ENCODE data around the gene MAP1LC3B2.

Gene MAP1LC3B2

DNA sequence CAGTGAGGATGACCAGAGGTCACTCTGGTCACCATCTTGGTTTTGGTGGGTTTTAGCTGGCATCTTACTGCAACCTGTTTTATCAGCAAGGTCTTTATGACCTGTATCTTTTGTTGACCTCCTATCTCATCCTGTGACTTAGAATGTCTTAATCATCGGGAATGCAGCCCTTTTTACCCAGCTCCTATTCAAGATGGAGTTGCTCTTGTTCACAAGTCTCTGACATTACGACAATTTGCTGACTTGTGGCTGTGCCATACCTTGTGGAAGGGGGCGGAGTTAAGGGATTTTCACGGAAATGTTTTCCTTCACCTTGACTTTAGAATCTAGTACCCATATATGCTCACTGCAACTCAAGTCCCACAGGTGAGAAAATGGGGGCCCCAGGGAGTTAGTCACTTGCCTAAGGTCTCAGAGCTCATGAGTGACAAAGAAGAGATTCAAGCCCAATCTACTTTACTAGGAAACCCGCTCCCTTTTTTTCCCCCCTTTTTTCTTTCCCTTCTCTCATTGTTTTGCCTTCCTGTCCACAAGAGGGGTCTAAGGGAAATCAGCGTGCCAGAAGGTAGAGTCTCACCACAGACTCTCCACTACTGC, 2.7 kb upstream of the MAP1LC3B2 start:
- H3K27me3 ChIP-seq (ENCODE audit: insufficient read depth, low read depth): no peaks in the 10 kb centered on the region
- H3K36me3 ChIP-seq (ENCODE audit: insufficient read depth): no peaks in the 10 kb centered on the region
- no peaks in the 10 kb centered on the region for H3K79me2 ChIP-seq (ENCODE audit: insufficient read depth, low read depth)
- H3K4me2 ChIP-seq: no peak overlapping the region
- H4K20me1 ChIP-seq (ENCODE audit: insufficient read depth): no peaks in the 10 kb centered on the region
- peaks cover 42% of the 10 kb centered on the region for H3K4me1 ChIP-seq (ENCODE audit: low read depth, poor library complexity, severe bottlenecking)
- no peak overlapping the region for H3K27ac ChIP-seq
- no peak overlapping the region for H3K9ac ChIP-seq
- no peak overlapping the region for H3K4me3 ChIP-seq (IDR thresholded peaks at IDR 0.05; ENCODE audit: insufficient read depth, low read depth, low read length)
- TF ChIP-seq, protein P1, sequence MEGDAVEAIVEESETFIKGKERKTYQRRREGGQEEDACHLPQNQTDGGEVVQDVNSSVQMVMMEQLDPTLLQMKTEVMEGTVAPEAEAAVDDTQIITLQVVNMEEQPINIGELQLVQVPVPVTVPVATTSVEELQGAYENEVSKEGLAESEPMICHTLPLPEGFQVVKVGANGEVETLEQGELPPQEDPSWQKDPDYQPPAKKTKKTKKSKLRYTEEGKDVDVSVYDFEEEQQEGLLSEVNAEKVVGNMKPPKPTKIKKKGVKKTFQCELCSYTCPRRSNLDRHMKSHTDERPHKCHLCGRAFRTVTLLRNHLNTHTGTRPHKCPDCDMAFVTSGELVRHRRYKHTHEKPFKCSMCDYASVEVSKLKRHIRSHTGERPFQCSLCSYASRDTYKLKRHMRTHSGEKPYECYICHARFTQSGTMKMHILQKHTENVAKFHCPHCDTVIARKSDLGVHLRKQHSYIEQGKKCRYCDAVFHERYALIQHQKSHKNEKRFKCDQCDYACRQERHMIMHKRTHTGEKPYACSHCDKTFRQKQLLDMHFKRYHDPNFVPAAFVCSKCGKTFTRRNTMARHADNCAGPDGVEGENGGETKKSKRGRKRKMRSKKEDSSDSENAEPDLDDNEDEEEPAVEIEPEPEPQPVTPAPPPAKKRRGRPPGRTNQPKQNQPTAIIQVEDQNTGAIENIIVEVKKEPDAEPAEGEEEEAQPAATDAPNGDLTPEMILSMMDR (conservative IDR thresholded peaks at IDR 0.05; ENCODE audit: low read depth, low read length): no peak
- H2AFZ ChIP-seq (ENCODE audit: low read depth): no peak overlapping the region

DNA sequence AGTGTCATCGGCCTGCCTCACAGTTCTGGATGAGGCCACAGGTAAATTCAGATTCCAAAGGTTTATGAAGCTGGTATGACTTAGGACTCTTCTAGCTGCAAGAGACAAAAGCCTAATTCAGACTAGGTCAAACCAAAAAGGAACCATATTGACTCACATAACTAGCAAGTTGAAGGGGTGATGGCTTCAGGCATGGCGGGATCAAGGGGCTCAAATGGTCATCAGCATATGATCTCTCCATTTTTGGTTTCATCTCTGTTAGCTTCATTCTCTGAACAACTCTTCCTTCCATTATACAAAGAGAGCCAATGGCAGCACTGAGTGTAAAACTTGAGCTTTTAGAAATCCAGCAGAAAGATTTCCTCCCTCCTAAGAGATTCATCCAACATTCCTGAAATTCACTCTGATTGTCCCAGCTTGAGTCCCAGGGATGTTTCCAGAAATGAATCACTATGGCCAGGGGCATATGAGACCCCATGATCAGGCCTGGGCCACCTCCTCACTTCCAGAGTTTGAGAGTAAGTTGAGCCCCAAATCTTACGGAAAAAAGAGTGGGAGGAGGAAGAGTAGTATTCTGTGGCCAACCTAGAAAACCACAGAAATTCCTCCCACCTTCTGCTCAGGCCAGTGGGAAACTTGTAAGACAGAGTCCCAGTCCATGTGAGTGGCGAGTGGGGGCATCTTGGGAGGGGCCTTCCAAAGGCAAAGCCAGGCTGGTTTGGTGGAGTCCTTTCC, 2.0 kb upstream of the MAP1LC3B2 start:
- Histone ChIP-seq H3K4me3 (IDR thresholded peaks at IDR 0.05; ENCODE audit: insufficient read depth, low read depth, low read length) (no peak overlapping the region), H3K36me3 (ENCODE audit: insufficient read depth) (no peaks in the 10 kb centered on the region), H3K4me1 (ENCODE audit: low read depth, poor library complexity, severe bottlenecking) (peaks cover 41% of the 10 kb centered on the region), H3K9ac (no peak overlapping the region), H3K4me2 (no peak overlapping the region), H2AFZ (ENCODE audit: low read depth) (no peak overlapping the region), H3K27me3 (ENCODE audit: insufficient read depth, low read depth) (no peaks in the 10 kb centered on the region), H3K27ac (no peak overlapping the region), H4K20me1 (ENCODE audit: insufficient read depth) (no peaks in the 10 kb centered on the region), H3K79me2 (ENCODE audit: insufficient read depth, low read depth) (no peaks in the 10 kb centered on the region)
- TF ChIP-seq, protein P1 (conservative IDR thresholded peaks at IDR 0.05; ENCODE audit: low read depth, low read length): no peak

DNA sequence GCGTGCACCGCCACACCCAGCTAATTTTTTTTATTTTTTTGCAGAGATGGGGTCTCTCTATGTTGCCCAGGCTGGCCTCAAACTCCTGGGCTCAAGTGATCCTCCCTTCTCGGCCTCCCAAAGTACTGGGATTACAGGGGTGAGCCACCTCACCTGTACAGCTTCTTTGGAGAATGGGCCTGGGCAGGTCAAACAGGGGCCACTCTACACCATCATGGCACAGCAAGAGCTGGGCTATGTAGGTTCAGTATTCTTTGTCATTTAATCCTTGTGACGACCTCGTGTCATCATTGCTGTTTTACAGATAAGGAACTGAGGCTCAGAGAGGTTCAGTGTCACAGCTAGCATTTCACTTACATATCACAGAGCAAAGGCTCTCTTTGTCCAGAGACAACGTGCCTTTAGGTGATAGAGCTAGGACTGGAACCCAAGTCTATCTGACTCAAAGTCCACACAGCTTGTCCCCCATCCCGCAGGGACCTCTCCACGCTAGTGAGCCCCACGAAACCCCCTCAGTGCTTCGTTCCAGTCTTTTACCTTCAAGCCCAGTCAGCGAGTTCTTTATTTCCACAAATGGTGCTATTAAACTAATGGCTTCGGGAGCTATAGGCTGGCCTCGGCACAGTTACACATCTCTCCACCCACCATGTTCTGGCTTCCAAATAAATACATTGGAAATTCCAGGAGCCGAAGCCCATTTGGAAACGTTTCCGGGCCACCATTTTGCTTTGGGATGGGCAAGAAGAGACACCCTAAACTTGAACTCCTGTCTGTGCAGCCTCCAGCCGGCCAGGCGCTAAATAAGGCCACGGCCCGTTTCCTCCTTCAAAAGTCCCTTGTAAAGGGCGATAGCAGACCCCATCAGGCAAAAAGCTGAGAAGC, 660 bp upstream of the MAP1LC3B2 start:
- no peak overlapping the region for H3K4me3 ChIP-seq (IDR thresholded peaks at IDR 0.05; ENCODE audit: insufficient read depth, low read depth, low read length)
- TF ChIP-seq, protein P1 (conservative IDR thresholded peaks at IDR 0.05; ENCODE audit: low read depth, low read length): no peak
- no peaks in the 10 kb centered on the region for H3K79me2 ChIP-seq (ENCODE audit: insufficient read depth, low read depth)
- peak overlapping the region; percentile 85 for H3K27ac ChIP-seq
- H3K27me3 ChIP-seq (ENCODE audit: insufficient read depth, low read depth): no peaks in the 10 kb centered on the region
- peak overlapping the region; percentile 64; the same call in 1 of the 2 replicates for H3K9ac ChIP-seq
- no peaks in the 10 kb centered on the region for H3K36me3 ChIP-seq (ENCODE audit: insufficient read depth)
- peaks cover 39% of the 10 kb centered on the region for H3K4me1 ChIP-seq (ENCODE audit: low read depth, poor library complexity, severe bottlenecking)
- H2AFZ ChIP-seq (ENCODE audit: low read depth): peak overlapping the region; percentile 58
- peak overlapping the region; percentile 55 for H3K4me2 ChIP-seq
- no peaks in the 10 kb centered on the region for H4K20me1 ChIP-seq (ENCODE audit: insufficient read depth)

DNA sequence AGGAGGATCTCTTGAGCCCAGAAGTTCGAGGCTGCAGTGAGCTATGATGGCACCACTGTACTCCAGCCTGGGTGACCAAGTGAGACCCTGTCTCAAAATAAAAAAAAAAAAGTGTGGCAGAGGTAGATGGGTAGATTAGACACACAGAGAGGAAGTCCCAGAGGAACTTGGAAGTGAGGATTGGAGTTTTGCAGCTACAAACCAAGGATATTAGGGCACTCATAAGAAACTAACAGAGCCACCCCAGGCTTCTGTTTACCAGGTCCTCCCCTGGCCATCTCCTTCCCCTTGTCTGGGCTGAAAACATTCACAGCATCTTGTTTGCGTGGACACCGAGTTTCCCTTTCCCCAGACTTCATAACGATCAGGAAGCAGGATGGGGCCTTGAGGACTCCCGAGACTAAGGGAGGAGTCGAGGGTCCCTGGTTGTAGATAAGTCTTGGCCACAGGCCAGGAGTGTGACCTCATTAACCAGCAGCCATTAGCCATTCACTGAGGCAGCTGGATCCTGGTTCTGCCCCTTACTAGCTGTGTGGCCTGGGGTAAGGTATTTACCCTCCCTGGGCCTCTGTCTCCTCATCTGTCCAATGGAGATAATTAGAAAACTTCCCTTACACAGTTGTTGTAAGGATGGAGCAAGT, 2.1 kb downstream of the MAP1LC3B2 start:
- no peak overlapping the region for H3K9ac ChIP-seq
- no peak overlapping the region; the same call in 1 of the 2 replicates for H3K27ac ChIP-seq
- no peak overlapping the region for H3K4me2 ChIP-seq
- H3K27me3 ChIP-seq (ENCODE audit: insufficient read depth, low read depth): no peaks in the 10 kb centered on the region
- no peak overlapping the region for H3K4me3 ChIP-seq (IDR thresholded peaks at IDR 0.05; ENCODE audit: insufficient read depth, low read depth, low read length)
- TF ChIP-seq, protein P1 (conservative IDR thresholded peaks at IDR 0.05; ENCODE audit: low read depth, low read length): no peak
- H3K36me3 ChIP-seq (ENCODE audit: insufficient read depth): no peaks in the 10 kb centered on the region
- no peak overlapping the region for H2AFZ ChIP-seq (ENCODE audit: low read depth)
- H4K20me1 ChIP-seq (ENCODE audit: insufficient read depth): no peaks in the 10 kb centered on the region
- peaks cover 39% of the 10 kb centered on the region for H3K4me1 ChIP-seq (ENCODE audit: low read depth, poor library complexity, severe bottlenecking)
- no peaks in the 10 kb centered on the region for H3K79me2 ChIP-seq (ENCODE audit: insufficient read depth, low read depth)

All from KMS-11 (cell line).